ENCODE results near the gene PIP5K1A.
"Not testable (repeated sequence)": the region's sequence is repeated elsewhere in the genome, so short reads cannot be mapped to it uniquely, and the experiment has no call there.

Gene PIP5K1A

GRCh38 chr1:151273924-151274466, 75.6 kb downstream of the PIP5K1A start:
- no peak overlapping the region for H3K9ac ChIP-seq
- H3K27ac ChIP-seq = peak overlapping the region in 8 of 11 experiments; percentile 9 to 96 (median 57); a peak in 11 of 22 replicates
- H3K27me3 ChIP-seq = no peaks in the 10 kb centered on the region
- no peak overlapping the region for H3K4me3 ChIP-seq
- peaks cover 16 to 62% (median 46%) of the 10 kb centered on the region in 10 experiments for H3K4me1 ChIP-seq
- H3K9me3 ChIP-seq (replicated peaks in 1 of 11) = no peaks in the 10 kb centered on the region
- H3K4me2 ChIP-seq = peak overlapping the region in 3 of 11 experiments; percentile 4 to 92 (median 88); a peak in 4 of 22 replicates
- peaks cover 15 to 52% (median 40%) of the 10 kb centered on the region in 11 experiments; a peak in 21 of 22 replicates for H3K36me3 ChIP-seq
- TF ChIP-seq Cebpa-rat (IDR thresholded peaks at IDR 0.05) = no peak
- no peaks in the 10 kb centered on the region for H4K20me1 ChIP-seq

- H3K4me3 ChIP-seq; H3K27me3 ChIP-seq; H3K9me3 ChIP-seq (replicated peaks in 1 of 11); H4K20me1 ChIP-seq: not testable (repeated sequence)
- peak overlapping the region in 3 of 11 experiments; percentile 15 to 78 (median 38); a peak in 5 of 22 replicates for H3K9ac ChIP-seq
- H3K4me2 ChIP-seq = peak overlapping the region in 9 of 11 experiments; percentile 18 to 92 (median 82); a peak in 15 of 22 replicates
- H3K4me1 ChIP-seq = peaks cover 16 to 76% (median 59%) of the 10 kb centered on the region in 10 experiments
- peak overlapping the region in 8 of 11 experiments; percentile 28 to 96 (median 90); a peak in 16 of 22 replicates for H3K27ac ChIP-seq
- H3K36me3 ChIP-seq = peaks cover 5 to 39% (median 27%) of the 10 kb centered on the region in 11 experiments; a peak in 20 of 22 replicates
Measured at GRCh38 chr1:151275341-151275740, 77.0 kb downstream of the PIP5K1A start.

GRCh38 chr1:151277249-151277648, 78.9 kb downstream of the PIP5K1A start:
- Histone ChIP-seq H3K4me1 (peaks cover 22 to 74% (median 63%) of the 10 kb centered on the region in 10 experiments), H3K36me3 (peaks cover 0 to 20% (median 11%) of the 10 kb centered on the region in 11 experiments; a peak in 13 of 22 replicates), H3K9me3 (replicated peaks in 1 of 11) (no peaks in the 10 kb centered on the region), H3K27ac (peak overlapping the region; percentile 51 to 96 (median 90); a peak in 21 of 22 replicates), H3K27me3 (no peaks in the 10 kb centered on the region), H4K20me1 (no peaks in the 10 kb centered on the region), H3K4me2 (peak overlapping the region; percentile 56 to 94 (median 82)), H3K9ac (peak overlapping the region in 10 of 11 experiments; percentile 45 to 78 (median 69); a peak in 19 of 22 replicates), H3K4me3 (peak overlapping the region in 3 of 10 experiments; percentile 3 to 32 (median 18); a peak in 3 of 20 replicates)
- peak in 9 of 11 experiments; percentile 43 to 93 (median 79); a peak in 16 of 22 replicates for TF ChIP-seq Cebpa-rat (IDR thresholded peaks at IDR 0.05)

- H3K27me3 ChIP-seq = no peaks in the 10 kb centered on the region
- no peaks in the 10 kb centered on the region for H3K9me3 ChIP-seq (replicated peaks in 1 of 11)
- H3K4me2 ChIP-seq = peak overlapping the region; percentile 62 to 97 (median 87)
- peaks cover 35 to 70% (median 62%) of the 10 kb centered on the region in 10 experiments for H3K4me1 ChIP-seq
- TF ChIP-seq Cebpa-rat (IDR thresholded peaks at IDR 0.05) = peak in 2 of 11 experiments; percentile 35 to 60; a peak in 2 of 22 replicates
- H4K20me1 ChIP-seq = peaks cover 13 to 37% (median 31%) of the 10 kb centered on the region in 11 experiments; a peak in 21 of 22 replicates
- H3K9ac ChIP-seq = peak overlapping the region; percentile 89 to 97 (median 92)
- peak overlapping the region; percentile 71 to 94 (median 88) for H3K4me3 ChIP-seq
- H3K27ac ChIP-seq = peak overlapping the region; percentile 80 to 96 (median 93)
- H3K36me3 ChIP-seq = peaks cover 18 to 24% (median 20%) of the 10 kb centered on the region in 11 experiments
Measured at GRCh38 chr1:151281225-151281968, 83.0 kb downstream of the PIP5K1A start.

- H3K36me3 ChIP-seq = peaks cover 26 to 32% (median 28%) of the 10 kb centered on the region in 11 experiments
- peaks cover 26 to 61% (median 54%) of the 10 kb centered on the region in 10 experiments for H3K4me1 ChIP-seq
- H3K9ac ChIP-seq = peak within 1 kb of the TSS; percentile 89 to 97 (median 92)
- peaks cover 21 to 46% (median 39%) of the 10 kb centered on the region in 11 experiments for H4K20me1 ChIP-seq
- H3K4me3 ChIP-seq = peak within 1 kb of the TSS; percentile 71 to 94 (median 88)
- peak within 1 kb of the TSS; percentile 93 to 100 (median 97) for H3K4me2 ChIP-seq
- peak within 1 kb of the TSS; percentile 80 to 96 (median 93) for H3K27ac ChIP-seq
- no peaks in the 10 kb centered on the region for H3K27me3 ChIP-seq
- no peaks in the 10 kb centered on the region for H3K9me3 ChIP-seq (replicated peaks in 1 of 11)
- no peak for TF ChIP-seq Cebpa-rat (IDR thresholded peaks at IDR 0.05)
Measured at GRCh38 chr1:151281969-151282882, 83.9 kb downstream of the PIP5K1A start, which contains the start of gene ZNF687. TSS of gene ZNF687 (plus strand) at chr1:151282299. CDS start at chr1:151286292, 3,993 bp downstream.

- Histone ChIP-seq H3K36me3 (peaks cover 35 to 41% (median 37%) of the 10 kb centered on the region in 11 experiments), H3K4me1 (peaks cover 23 to 58% (median 48%) of the 10 kb centered on the region in 10 experiments), H4K20me1 (peaks cover 30 to 55% (median 48%) of the 10 kb centered on the region in 11 experiments), H3K27ac (peak overlapping the region; percentile 80 to 96 (median 93)), H3K9ac (peak overlapping the region; percentile 89 to 97 (median 92)), H3K27me3 (no peaks in the 10 kb centered on the region), H3K4me3 (peak overlapping the region; percentile 71 to 94 (median 88)), H3K4me2 (peak overlapping the region; percentile 93 to 100 (median 97)), H3K9me3 (replicated peaks in 1 of 11) (no peaks in the 10 kb centered on the region)
- no peak for TF ChIP-seq Cebpa-rat (IDR thresholded peaks at IDR 0.05)
Measured at GRCh38 chr1:151282883-151283725, 84.8 kb downstream of the PIP5K1A start.

- peak overlapping the region; percentile 93 to 100 (median 97) for H3K4me2 ChIP-seq
- no peak for TF ChIP-seq Cebpa-rat (IDR thresholded peaks at IDR 0.05)
- H3K4me1 ChIP-seq = peaks cover 33 to 58% (median 48%) of the 10 kb centered on the region in 10 experiments
- peak overlapping the region; percentile 89 to 97 (median 92); a peak in 18 of 22 replicates for H3K9ac ChIP-seq
- no peaks in the 10 kb centered on the region for H3K27me3 ChIP-seq
- peaks cover 40 to 64% (median 58%) of the 10 kb centered on the region in 11 experiments for H4K20me1 ChIP-seq
- H3K4me3 ChIP-seq = peak overlapping the region in 7 of 10 experiments; percentile 71 to 91 (median 87); a peak in 12 of 20 replicates
- peak overlapping the region in 7 of 11 experiments; percentile 28 to 96 (median 93); a peak in 7 of 22 replicates for H3K27ac ChIP-seq
- H3K36me3 ChIP-seq = peaks cover 45 to 51% (median 47%) of the 10 kb centered on the region in 11 experiments
- H3K9me3 ChIP-seq (replicated peaks in 1 of 11) = no peaks in the 10 kb centered on the region
Measured at GRCh38 chr1:151284013-151284577, 85.7 kb downstream of the PIP5K1A start.
